ENCODE measurements around the gene EIF4EBP2.

Gene EIF4EBP2

DNA sequence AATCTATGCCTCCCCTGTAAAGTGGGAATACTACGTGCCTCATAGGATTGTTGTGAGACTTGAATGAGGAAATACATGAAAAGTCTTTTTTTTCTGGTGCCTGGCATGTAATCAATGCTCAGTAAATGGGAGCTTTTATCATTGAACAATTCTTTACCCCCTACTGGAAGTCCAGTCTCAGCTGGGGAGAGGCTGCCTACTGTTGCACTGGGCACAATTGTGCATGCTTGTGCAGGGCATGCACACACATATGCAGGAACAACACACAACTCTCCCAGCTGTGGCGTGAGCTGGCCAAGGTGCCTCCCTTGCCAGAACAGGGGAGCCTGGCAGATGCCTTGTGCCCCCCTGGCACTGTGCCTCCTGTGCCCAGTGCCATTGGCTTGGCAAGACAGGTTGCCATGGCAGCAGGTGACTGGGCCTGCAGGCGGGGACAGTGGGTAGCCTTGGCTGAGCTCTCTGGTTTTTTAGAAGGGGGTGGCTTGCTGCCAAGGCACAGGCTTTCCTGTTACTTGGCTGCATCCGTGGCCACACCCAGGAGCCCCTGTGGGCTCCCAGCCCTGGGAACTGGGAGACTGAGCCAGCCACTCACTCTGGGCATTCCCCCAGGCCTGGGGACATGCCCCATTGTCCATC, 58.5 kb downstream of the EIF4EBP2 start:
- DNase-seq: no peak

DNA sequence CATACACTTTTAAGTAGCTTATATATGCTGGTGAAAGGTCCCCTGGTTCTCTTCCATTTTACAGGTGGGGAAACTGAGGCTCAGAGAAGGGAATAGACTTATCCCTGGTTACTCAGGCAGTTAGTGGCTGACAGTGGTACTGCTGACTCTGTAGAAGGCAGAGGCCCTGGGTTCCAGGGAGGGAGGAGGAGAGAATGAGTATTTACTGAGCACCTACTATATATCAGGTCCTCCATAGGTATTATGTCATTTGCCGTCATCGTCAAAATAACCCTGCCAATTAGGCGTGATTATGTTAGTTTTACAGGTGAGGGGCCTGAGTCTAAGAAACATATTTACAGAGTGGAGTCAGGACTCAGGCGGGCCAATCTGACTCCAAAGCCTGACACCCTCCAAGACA, 61.3 kb downstream of the EIF4EBP2 start:
- no peak for DNase-seq

DNA sequence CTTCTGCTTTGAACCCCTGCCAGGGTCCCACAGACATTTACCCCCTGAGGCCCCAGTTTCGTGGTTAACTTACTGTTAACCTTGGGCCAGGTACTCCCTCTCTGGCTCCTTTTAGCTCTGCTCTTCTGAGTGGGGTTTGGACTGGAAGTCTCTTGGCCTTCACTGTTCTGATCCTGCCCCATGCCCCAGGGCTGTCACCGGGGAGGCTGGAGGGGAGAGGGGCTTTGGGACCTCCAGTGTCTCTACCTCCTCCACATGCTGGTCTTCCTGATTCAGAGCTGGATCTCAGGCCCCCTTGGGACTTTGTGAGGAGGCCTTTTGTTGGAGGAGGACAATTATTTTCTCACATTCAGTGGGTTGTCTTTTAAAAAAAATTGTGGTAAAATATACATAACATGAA, 61.9 kb downstream of the EIF4EBP2 start:
- DNase-seq: no peak

DNA sequence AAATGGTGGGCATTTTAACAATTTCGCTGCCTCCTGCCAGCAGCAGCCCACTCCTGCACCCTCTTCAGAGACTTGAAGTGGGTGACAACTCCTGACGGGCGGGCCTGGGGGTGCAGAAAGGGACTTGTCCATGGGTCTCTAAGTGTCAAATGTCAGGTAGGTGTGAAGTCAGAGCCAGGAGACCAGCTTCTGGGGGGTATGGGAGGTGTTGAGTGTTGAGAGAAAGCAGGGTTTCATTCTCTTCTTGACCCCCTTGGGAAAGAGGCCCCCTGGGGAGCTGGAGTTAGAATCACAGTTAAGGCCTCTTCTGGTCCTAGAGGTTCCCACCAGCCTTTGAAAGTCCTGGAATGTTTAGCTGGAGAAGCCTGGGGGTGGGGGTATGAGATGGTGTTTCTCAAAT, 63.0 kb downstream of the EIF4EBP2 start:
- DNase-seq: no peak

DNA sequence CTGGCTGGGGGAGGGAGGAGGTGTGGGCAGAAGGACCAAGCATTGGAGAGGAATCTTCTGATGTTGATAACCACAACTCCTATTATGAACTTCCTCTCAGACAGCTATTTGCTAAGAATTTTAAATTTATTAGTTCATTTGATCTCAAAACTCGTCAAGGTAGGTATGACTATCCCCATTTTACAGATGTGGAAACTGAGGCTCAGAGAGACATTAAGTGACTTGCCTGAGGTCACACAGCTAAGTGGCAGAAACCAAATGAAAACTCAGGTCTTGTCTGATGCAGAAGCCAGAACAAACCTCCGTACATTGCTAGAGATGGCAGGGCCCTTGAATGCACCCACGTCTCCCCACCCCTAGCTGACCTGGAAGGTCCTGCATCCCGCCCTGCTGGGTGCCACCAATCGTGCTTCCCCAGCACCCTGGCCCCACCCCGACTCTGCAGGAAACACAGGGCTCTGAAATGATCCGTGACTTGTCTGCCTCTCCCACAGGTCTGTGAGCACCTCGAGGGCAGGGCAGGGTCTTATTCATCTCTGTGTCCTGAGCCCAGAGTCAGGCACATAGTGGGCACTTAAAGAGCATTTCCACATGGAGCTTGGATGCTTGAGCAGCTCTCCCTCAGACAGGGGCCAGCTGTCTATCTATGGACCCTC, 69.0 kb downstream of the EIF4EBP2 start:
- no peak for DNase-seq

DNA sequence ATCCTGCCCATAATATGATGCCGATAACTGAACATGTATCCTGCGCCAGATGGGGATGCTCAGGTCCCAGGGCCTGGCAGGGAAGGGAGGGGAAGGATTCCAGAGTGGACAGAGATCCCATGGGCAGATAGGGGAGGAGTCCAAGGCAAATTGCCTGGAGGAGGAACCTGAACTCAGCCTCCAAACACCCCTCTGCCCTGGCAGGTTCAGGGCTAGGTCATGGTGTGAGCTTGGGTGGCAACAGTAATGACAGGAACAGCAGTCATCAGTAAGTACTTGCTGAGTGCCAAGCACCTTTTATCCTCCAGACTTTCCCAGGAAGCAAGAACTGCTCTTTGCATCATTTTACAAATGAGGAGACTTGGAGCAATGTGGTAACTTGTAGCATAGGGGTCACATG, 70.8 kb downstream of the EIF4EBP2 start:
- DNase-seq: no peak

DNA sequence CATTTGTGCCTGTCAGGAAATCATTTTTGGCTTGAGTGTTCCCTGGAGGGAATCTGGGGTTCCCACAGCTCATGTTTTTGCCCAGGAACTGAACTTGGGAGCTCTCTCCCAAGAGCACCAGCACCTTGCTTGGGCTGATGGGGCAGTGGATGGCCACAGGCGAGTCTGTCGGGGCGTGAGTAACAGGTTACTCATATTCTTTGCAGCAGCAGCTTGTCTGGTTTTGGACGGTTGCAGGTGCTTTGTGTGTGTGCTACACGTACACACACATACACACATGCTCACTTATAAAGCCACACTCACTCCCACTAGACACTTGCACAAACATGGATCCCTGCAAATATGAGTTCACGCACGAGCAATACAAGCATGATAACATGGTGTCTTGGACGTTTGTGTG, 71.7 kb downstream of the EIF4EBP2 start:
- no peak for DNase-seq

DNA sequence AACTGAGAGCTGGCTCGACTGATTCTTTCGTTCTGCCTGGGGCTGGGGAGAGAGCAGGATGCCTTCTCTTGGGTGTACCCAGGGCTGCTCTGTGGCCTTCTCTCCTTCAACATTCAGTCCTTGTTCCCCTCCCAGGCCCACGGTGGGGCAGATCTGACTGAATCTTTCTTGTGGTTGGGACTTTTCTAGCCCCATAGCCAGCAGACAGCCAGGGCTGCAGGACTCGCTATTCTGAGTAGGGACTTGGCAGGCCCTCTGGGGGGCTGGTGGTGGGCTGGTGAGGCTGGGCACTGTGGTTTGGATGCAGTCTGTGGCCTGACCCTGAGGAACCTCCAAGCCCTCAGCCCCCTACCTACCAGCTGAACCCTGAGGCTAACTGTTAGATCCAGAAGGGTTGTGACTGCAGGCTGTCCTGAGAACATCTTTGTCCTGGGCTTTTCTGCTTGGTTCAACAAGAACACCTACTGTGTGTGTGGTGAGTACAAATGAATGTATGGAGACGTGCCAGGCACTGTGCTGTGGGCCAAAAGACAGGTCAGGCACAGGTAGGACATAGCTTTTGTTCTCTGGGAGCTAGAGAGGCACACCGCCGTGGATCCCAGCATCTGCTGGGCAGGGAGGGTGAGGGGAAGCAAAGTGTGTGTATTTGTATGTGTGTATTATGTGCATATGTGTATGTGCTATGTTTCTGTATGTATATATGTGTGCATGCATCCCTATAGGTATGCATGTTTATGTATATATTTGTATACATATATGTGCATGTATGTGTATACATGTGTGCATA, 72.5 kb downstream of the EIF4EBP2 start:
- DNase-seq: no peak

DNA sequence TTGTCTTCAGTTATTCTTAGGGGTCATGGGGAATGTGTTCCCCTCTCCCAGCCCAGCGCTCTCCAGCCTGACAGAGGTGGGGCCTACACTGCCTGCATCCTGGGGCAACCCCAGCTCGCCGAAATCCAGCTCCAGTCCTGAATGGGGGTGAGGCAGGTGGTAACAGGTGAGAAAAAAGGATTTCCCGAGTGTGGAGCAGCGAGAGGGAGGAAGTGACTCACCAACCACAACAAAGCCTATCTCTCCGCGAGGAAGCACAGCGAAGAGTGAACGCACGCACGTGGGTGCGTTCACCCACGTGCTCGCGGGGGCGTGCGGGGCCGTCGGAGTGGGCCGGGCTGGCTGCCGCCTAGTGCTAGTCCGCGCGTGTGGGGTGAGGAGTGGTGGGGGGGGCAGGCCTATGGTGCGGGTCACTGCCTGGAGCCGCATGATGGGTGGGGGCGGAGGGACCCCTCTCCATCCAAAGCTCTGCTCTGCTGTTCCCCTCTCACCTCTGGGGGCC, 73.8 kb downstream of the EIF4EBP2 start:
- no peak for DNase-seq
